ENCODE measurements around the gene CASK. TPM values are rescaled to one million over a fixed set of nuclear protein-coding genes. Genes with fewer than 3 reads are reported as not detected.

CASK gene
- total RNA-seq, 1 donor = 55.4 TPM

- no peak for DNase-seq (ENCODE audit: insufficient read length, low spot score, missing footprints)
- Histone ChIP-seq H3K4me2 (ENCODE audit: insufficient read depth, low read length) (no peak overlapping the region), H3K4me3 (ENCODE audit: insufficient read depth, low read length) (no peak overlapping the region), H3K9me3 (ENCODE audit: low read depth, low read length) (no peaks in the 10 kb centered on the region), H3K4me1 (ENCODE audit: insufficient read depth, low read length) (no peaks in the 10 kb centered on the region), H3K27ac (ENCODE audit: low read depth, low read length) (no peak overlapping the region), H3K36me3 (ENCODE audit: insufficient read depth, low read length) (no peaks in the 10 kb centered on the region), H3K27me3 (ENCODE audit: insufficient read depth, low read length) (no peaks in the 10 kb centered on the region), H2AFZ (ENCODE audit: low read length) (no peak overlapping the region), H4K20me1 (ENCODE audit: insufficient read depth, low read length) (peaks cover 4% of the 10 kb centered on the region), H3K79me2 (ENCODE audit: insufficient read depth, low read length) (peaks cover 29% of the 10 kb centered on the region)
- TF ChIP-seq CTCF (IDR thresholded peaks at IDR 0.05; ENCODE audit: extremely low read depth, low read depth, low read length) = no peak
Measured at GRCh38 chrX:41913476-41913875, 9.9 kb downstream of the CASK start.

DNA sequence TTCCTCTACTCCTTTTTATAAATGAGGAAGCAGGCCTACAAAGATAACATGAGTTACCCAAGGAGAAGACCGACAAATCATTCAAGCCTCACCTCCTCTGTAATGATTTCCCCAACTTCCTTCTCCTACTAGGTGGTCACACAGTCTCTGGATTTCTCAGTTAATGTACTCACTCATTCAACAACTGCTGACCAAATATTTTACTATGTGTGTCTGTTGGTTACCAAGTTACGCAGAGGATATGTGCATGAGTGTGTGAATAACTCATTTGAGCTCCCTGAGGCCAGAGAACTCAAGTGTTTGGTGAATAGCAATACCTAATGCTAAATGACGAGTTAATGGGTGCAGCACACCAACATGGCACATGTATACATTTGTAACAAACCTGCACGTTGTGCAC is 10.4 kb downstream of the CASK start:
- Histone ChIP-seq H3K27me3 (ENCODE audit: insufficient read depth, low read length) (no peaks in the 10 kb centered on the region), H3K9me3 (ENCODE audit: low read depth, low read length) (no peaks in the 10 kb centered on the region), H3K79me2 (ENCODE audit: insufficient read depth, low read length) (peaks cover 27% of the 10 kb centered on the region), H3K4me2 (ENCODE audit: insufficient read depth, low read length) (no peak overlapping the region), H3K4me1 (ENCODE audit: insufficient read depth, low read length) (no peaks in the 10 kb centered on the region), H2AFZ (ENCODE audit: low read length) (no peak overlapping the region), H3K36me3 (ENCODE audit: insufficient read depth, low read length) (no peaks in the 10 kb centered on the region), H3K27ac (ENCODE audit: low read depth, low read length) (no peak overlapping the region), H3K4me3 (ENCODE audit: insufficient read depth, low read length) (no peak overlapping the region), H4K20me1 (ENCODE audit: insufficient read depth, low read length) (peaks cover 4% of the 10 kb centered on the region)
- no peak for DNase-seq (ENCODE audit: insufficient read length, low spot score, missing footprints)
- TF ChIP-seq CTCF (IDR thresholded peaks at IDR 0.05; ENCODE audit: extremely low read depth, low read depth, low read length) = no peak

GRCh38 chrX:41909068-41909467 is 14.3 kb downstream of the CASK start:
- Histone ChIP-seq H3K79me2 (ENCODE audit: insufficient read depth, low read length) (peaks cover 29% of the 10 kb centered on the region), H3K4me2 (ENCODE audit: insufficient read depth, low read length) (no peak overlapping the region), H3K9me3 (ENCODE audit: low read depth, low read length) (no peaks in the 10 kb centered on the region), H4K20me1 (ENCODE audit: insufficient read depth, low read length) (peaks cover 4% of the 10 kb centered on the region), H3K27ac (ENCODE audit: low read depth, low read length) (no peak overlapping the region), H2AFZ (ENCODE audit: low read length) (no peak overlapping the region), H3K27me3 (ENCODE audit: insufficient read depth, low read length) (no peaks in the 10 kb centered on the region), H3K36me3 (ENCODE audit: insufficient read depth, low read length) (no peaks in the 10 kb centered on the region), H3K4me3 (ENCODE audit: insufficient read depth, low read length) (no peak overlapping the region), H3K4me1 (ENCODE audit: insufficient read depth, low read length) (peaks cover 7% of the 10 kb centered on the region)
- DNase-seq (ENCODE audit: insufficient read length, low spot score, missing footprints) = no peak
- TF ChIP-seq CTCF (IDR thresholded peaks at IDR 0.05; ENCODE audit: extremely low read depth, low read depth, low read length) = no peak

GRCh38 chrX:41906515-41907187 is 16.7 kb downstream of the CASK start:
- H3K9me3 ChIP-seq (ENCODE audit: low read depth, low read length) = no peaks in the 10 kb centered on the region
- H3K4me1 ChIP-seq (ENCODE audit: insufficient read depth, low read length) = peaks cover 7% of the 10 kb centered on the region
- no peak for TF ChIP-seq CTCF (IDR thresholded peaks at IDR 0.05; ENCODE audit: extremely low read depth, low read depth, low read length)
- no peak overlapping the region for H3K4me2 ChIP-seq (ENCODE audit: insufficient read depth, low read length)
- no peaks in the 10 kb centered on the region for H4K20me1 ChIP-seq (ENCODE audit: insufficient read depth, low read length)
- DNase-seq (ENCODE audit: insufficient read length, low spot score, missing footprints) = peak; percentile 60
- no peak overlapping the region for H2AFZ ChIP-seq (ENCODE audit: low read length)
- H3K36me3 ChIP-seq (ENCODE audit: insufficient read depth, low read length) = no peaks in the 10 kb centered on the region
- no peaks in the 10 kb centered on the region for H3K27me3 ChIP-seq (ENCODE audit: insufficient read depth, low read length)
- H3K27ac ChIP-seq (ENCODE audit: low read depth, low read length) = no peak overlapping the region
- peaks cover 38% of the 10 kb centered on the region for H3K79me2 ChIP-seq (ENCODE audit: insufficient read depth, low read length)
- no peak overlapping the region for H3K4me3 ChIP-seq (ENCODE audit: insufficient read depth, low read length)

All from osteoblast (primary cell).